GM12865 (cell line): ENCODE results near the gene MAP3K12.

ENCODE experiments used
- DNase-seq: peaks from one replicate; pipeline ENCODE4 v3.0.0; 2010; ENCODE audit warnings: low read depth
- H3K4me3 ChIP-seq: 2 replicates; pipeline ENCODE4 v1.5.1; 2011; ENCODE audit warnings: mild to moderate bottlenecking, low read depth, low read length, control low read depth
- TF ChIP-seq, protein P1 (sequence below): IDR thresholded peaks from 2 replicates; pipeline ENCODE4 v1.5.1; 2011; ENCODE audit warnings: low read length, control low read depth, low read depth, inconsistent platforms; ENCODE audit not compliant: insufficient read depth; ENCODE audit errors: missing control alignments

MAP3K12 gene

GRCh38 chr12:53498235-53498630 is 1.0 kb downstream of the MAP3K12 start:
- TF ChIP-seq, protein P1, sequence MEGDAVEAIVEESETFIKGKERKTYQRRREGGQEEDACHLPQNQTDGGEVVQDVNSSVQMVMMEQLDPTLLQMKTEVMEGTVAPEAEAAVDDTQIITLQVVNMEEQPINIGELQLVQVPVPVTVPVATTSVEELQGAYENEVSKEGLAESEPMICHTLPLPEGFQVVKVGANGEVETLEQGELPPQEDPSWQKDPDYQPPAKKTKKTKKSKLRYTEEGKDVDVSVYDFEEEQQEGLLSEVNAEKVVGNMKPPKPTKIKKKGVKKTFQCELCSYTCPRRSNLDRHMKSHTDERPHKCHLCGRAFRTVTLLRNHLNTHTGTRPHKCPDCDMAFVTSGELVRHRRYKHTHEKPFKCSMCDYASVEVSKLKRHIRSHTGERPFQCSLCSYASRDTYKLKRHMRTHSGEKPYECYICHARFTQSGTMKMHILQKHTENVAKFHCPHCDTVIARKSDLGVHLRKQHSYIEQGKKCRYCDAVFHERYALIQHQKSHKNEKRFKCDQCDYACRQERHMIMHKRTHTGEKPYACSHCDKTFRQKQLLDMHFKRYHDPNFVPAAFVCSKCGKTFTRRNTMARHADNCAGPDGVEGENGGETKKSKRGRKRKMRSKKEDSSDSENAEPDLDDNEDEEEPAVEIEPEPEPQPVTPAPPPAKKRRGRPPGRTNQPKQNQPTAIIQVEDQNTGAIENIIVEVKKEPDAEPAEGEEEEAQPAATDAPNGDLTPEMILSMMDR, result no peak
- no peak overlapping the region for H3K4me3 ChIP-seq
- no peak for DNase-seq

DNA sequence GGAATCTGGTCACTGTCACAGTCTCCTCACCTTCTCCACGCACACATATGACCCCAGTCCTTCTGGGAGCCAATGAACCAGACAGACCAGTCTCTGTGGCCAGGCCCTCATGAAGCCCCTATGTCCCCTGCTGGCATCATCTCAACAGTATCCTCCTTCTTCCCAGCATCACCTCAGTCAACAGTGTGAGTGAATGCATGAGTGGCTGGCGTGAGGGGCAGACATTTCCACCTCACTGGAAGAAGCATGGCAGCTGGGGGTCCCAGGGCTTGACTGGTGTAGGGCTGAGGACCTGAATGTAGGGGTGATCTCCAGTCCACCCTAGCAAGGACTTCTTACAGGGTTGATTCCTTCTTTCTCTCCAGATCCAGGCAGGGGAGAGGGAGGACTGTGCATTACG is 1.8 kb downstream of the MAP3K12 start:
- H3K4me3 ChIP-seq, result no peak overlapping the region
- TF ChIP-seq, protein P1, result no peak
- no peak for DNase-seq

GRCh38 chr12:53496752-53497032 is 2.6 kb downstream of the MAP3K12 start:
- no peak overlapping the region for H3K4me3 ChIP-seq
- DNase-seq, result no peak
- TF ChIP-seq, protein P1, result no peak

- TF ChIP-seq, protein P1, result no peak
Measured at GRCh38 chr12:53495903-53496751, 3.1 kb downstream of the MAP3K12 start.

DNA sequence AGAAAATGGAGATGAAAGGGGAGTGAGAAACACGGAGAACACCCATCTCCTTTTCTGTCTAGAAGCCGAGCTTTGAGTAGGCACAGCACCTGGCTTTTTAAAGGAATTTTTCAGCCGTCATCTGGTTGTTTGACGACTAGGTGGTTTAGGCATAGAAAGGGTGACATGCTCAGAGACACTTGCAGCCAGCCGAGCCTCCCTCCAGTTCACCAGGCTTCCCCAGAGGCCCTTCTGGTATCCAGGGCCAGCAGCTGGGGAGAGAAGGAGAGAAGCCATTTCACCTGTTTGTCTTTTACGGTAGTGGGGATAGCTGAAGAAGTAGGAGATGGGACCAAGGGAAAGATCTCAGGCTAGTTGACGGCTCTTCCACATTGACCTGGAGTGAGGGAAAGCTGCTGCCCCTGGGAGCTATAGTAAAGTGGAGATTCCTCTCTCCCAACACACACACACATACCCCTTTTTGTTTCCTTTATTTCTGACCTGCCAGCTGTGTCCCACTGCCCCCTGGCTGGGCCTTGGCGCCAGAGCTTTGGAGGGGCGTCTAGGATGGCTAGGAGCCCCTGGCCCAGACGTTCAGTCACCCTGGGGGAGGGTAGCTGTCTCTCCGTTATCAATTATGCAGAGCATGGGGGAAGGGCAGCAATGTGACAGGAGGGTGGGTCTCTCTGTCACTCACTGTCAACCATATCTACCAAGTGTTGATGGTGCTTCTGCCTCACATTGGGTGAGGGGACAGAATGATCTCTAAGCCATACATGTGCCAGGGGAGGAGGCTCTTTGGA is 5.5 kb downstream of the MAP3K12 start:
- peak overlapping the region; percentile 70 for H3K4me3 ChIP-seq
- no peak for DNase-seq
- TF ChIP-seq, protein P1, result no peak

More at GRCh38 chr12:53495903-53496751, 3.1 kb downstream of the MAP3K12 start:
- no peak overlapping the region for H3K4me3 ChIP-seq
- DNase-seq, result no peak

- DNase-seq, result peak; percentile 91
- TF ChIP-seq, protein P1, result peak; percentile 3
- H3K4me3 ChIP-seq, result peak overlapping the region; percentile 70
Measured at GRCh38 chr12:53492830-53493609, 6.2 kb downstream of the MAP3K12 start.
